CD4-positive, alpha-beta T cell treated with Interleukin-4 for 1 hour (primary cell): Measurements from ENCODE around the gene FBXW8.

Experiments
- DNase-seq, 2 donors: peaks; one replicate each; pipeline ENCODE4 v3.0.0-alpha.2; 2020 to 2022

The FBXW8 gene

DNA sequence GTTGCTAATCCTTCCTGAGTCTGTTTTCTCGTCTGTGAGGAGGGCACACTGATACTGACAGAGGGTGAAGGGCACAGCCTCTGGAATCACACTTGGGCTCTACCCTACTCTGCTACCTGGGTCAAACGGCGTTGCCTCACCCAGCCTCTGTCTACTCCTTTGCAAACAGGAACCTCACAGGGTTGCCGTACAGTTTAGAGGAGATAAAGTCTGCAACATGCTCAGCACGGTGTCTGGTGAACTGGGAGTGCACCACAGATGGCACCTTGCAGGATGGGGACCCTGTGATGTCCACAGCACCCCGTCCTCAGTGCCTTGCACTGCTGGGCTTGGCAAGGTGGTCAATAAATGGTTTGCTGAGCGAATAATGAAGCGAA lies 150.2 kb downstream of the FBXW8 start:
- no peak for DNase-seq

DNA sequence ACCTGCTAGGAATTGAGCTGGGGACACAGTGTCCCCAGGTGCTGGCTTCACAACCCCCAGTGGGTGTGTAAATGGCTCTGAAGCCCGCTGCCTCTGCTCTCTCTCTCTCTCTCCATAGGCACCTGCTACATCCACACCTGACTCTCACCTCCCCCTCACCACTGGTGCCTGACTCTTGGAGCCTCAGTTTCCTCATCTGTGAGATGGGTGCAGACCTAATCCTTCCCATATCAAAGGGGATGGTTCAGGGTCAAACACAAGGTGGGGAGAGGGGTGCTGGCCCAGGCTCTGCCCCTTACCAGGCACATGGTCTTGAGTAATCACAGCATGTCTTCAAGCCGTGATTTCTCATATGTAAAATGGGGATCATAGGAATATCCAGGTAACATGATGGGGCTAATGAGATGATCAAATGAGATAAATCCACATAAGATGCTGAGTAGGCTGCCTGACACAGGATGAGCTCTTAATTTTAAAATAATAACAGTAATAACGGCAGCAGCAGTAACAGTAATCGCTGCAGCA lies 150.9 kb downstream of the FBXW8 start:
- DNase-seq: no peak

DNA sequence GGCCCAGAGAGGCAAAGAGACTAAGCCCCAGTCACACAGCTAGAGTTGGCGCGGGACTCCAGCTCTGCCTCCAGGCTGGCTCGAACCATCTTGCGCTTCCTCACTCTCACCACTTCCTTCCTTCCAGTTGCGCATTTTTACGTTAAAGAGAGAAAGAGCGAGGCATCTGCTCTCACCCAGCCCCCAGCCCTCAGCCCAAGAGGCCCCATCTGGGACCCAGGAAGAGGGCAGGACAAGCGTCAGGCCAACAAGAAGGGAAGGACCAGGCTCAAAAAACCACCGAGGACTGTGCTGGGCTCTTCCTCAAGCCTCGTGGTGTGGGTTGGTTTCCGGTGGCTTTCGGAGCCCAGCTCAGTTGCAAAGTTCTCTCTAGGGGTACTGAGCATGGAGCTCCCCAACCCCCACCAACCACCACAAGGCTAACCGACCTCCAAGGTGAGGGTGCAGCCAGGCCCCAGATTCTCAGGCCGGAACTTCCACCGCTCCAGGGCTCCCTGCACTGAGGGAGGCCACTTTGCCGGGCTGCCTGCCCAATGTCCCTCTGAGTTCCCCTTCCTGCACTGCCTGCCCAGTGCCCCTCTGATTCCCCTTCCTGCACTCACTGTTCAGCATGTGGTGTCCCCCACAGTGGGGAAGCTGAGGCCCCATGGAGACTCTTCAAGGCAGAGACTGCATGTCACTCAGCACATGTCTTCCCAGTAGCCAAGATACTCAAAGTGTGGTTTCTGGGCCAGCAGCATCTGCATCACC lies 152.6 kb downstream of the FBXW8 start:
- DNase-seq: peak; percentile 52 to 53

DNA sequence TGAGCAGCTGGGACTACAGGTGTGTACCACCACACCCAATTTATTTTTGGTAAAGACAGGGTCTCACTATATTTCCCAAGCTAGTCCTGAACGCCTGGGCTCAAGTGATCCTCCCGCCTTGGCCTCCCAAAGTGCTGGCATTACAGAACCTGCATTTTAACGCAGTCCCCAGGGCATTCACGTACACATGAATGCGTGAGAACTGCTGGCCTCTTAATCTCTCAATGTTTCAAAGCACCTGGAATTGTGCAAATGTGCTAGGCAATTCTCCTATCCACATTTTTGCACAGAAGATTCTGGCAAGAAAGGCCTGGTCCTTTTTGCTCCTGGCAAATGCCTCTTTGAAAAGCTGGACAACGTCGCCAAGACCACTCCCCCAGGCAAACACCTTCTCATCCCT lies 153.3 kb downstream of the FBXW8 start:
- DNase-seq: no peak

DNA sequence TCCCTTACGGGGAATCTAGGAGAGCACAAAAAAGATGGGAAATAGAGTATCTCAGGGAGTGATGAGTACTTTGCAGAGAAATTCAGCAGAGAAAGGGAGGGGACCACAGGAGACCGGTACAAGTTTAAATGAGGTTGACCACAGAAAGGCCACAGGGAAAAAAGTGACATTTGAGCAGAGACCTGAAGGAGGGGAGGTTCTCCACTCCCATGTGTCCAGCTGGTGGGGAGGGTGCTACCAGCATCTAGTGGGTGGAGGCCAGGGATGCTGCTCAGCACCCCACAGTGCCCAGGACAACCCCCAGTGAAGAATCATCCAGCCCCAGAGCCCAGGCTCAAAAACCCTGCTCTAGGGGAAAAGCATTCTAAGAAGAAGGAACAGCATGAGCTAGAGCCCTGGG lies 153.8 kb downstream of the FBXW8 start:
- no peak for DNase-seq

DNA sequence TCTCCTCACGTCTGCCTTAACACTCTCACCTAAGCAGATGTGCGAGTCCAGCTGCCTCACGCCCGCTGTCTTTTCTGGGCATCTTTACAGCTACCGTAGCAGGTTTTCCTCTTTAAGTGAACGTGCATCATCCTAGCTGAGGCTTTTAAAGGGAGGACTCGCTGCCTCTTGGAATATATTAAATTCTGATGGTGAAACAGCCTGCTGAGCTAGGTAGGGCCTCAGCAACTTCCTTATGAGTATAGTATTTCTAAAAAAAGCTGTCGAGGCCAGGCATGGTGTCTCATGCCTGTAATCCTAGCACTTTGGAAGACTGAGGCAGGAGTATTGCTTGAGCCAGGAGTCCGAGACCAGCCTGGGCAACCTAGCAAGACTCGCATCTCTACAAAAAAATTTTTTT lies 156.3 kb downstream of the FBXW8 start:
- DNase-seq: no peak

DNA sequence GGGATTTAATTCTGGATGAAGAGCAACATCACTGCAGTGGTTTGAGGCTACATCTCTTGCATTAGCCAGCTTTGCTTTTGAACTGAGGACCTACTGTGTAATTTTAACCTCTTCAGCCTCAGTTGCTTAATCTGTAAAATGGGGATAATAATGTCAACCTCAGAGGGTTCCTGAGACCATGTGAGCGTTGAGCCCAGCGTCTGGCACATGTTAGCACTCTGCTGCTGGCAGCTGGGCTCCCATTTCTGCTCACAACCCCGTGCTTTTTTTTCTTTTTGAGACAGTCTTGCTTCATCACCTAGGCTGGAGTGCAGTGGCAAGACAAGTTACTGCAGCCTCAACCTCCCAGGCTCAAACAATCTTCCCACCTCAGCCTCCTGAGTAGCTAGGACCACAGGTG lies 156.9 kb downstream of the FBXW8 start:
- DNase-seq: no peak

DNA sequence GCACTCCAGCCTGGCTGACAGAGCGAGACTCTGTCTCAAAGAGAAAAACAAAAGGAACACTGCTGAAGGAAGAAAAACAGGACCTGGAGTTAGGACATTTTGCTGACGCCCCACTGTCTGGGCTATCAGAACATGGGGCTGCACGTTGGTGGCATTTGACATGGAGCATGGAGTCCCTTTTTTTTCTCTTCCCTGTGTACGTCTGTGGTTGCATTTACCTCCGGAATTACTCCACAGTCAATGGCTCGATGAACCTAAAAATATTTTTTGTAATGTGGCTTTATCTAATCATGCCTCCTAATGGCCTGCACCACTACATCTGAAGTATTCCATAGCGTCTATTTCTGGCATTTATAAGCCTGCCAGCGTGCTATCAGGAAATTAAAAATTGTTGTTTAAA lies 157.7 kb downstream of the FBXW8 start:
- no peak for DNase-seq

DNA sequence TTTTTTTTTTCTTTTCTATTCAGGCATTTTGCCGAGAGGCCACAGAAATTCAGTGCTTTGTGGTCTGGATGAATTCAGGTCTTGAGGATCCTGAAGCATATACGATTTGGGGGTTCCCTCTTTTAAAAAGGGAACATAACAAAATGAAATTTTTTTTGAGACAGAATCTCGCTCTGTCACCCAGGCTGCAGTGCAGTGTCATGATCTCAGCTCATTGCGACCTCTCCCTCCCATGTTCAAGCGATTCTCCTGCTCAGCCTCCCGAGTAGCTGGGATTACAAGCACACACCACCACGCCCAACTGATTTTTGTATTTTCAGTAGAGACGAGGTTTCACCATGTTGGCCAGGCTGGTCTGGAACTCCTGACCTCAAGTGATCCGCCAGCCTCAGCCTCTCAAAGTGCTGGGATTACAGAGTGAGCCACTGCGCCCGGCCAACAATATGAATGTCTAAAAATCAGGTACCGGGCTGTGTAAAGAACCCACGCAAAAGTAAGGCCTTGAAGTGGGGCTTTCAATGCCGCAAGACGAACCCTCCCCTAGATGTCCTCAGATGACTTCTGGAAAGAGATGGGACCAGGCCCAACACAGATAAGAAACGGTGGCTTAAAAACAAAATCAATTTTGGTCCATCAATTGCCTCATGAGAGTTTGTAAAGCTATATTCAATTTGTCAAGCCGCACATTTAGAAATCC lies 158.5 kb downstream of the FBXW8 start:
- DNase-seq: no peak

DNA sequence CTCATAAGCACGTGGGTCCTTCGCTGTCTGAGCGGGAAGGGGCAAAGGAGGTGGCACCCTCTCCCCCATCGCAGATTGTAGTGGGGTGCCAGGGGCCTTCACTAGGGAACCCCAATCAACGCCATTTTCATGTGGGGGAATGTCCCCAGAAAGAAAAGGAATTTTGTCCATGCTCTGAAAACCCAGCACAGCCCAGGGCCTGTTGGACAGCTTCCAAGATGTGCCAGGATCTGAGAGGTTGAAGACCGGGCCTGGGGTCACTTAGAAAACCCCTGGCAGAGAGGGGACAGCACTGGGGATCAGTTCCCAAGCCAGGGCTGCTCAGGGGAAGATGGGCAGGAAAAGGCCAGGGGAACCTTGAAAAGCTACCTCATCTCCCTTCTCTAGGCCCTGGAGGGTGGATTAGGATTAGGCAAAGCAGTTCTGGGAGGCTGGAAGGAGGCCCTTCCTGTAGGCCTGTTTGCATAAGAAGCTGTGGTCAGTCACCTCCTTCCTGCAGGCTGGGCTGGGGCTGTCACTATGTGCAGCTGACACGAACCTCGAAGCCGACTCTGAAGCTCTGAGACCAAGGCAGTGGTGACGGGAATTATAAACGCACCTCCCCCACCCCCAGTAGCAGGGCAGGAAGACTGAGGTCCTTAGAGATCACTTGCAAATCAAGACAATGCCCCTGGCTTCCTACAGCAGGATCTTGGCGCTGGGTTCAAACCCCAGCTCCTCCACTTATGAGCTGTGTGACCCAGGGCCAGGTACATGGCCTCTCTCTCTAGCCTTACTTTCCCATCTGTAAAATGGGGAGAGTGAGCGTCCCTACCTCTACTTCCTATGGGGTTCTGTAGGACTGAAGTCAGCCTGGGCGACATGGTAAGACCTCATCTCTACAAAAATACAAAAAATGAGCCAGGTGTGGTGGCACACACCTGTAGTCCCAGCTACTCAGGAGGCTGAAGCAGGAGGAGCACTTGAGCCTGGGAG lies 159.5 kb downstream of the FBXW8 start:
- DNase-seq: peak in 1 of 2 donors; percentile 46

DNA sequence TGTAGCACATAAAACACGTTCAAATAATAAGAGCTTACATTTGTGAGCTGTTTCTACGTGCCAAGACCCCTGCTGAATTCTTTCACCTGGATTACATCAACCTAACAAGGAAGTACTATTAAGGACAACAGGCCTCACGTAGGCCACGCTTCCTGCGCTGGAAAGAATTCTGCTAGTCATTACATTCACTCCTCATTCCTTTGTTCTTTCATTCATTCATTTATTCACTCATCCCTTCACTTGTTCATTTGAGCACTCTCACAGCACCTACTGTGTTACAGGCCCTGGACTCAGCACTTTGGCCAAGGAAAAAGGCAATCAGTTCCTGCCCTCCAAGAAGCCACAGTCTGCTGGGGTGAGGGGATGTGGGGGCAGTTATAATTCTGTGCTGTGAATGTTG lies 160.3 kb downstream of the FBXW8 start:
- DNase-seq: no peak

DNA sequence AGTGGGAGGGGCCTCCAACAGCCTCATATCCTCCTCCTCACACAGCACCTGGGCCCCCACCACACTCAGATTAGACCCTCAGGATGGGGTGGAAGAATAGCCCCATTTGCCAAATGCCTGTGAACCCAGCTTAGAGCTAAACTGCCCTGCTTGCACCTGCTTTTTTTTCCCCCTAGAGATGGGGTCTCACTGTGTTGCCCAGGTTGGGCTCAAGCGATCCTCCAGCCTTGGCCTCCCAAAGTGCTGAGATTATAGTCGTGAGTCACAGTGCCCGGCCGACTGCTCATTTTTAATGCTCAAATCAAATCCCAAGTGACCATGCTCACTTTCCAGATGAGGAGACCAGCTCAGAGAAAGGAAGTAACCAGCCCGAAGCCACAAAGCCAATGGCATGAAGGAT lies 161.4 kb downstream of the FBXW8 start:
- DNase-seq: no peak

DNA sequence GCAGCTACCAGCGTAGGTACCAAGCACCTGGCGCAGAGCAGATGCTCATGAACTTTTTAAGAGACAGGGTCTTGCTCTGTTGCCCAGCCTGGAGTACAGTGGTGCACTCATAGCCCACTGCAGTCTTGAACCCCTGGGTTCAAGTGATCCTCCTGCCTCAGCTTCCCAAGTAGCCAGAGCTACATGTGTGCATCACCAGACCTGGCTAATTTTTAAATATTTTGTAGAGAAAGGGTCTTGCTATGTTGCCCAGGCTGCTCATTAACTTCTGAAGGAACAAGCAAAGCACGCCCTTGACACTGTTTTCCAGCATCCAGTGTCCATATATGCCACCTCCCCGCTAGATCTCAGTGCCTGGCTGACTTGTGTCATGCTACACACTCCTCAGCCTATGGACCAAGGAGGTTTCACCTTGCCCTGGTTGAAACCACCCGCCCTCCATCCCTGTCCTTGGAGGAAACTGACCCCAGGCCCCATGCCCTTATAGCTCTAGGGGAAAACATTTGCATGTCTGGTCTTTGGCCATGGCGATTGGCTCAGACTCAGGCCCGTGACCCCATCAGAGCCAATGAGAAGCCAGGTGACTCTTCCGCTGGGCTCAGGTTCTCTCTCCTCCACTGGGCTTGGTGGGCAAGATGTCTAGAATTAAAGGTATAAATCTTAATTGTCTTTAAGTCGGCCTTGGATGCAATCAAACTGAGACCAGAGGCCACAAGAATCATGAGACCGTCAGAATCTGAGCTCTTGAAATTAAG lies 162.2 kb downstream of the FBXW8 start:
- DNase-seq: no peak

DNA sequence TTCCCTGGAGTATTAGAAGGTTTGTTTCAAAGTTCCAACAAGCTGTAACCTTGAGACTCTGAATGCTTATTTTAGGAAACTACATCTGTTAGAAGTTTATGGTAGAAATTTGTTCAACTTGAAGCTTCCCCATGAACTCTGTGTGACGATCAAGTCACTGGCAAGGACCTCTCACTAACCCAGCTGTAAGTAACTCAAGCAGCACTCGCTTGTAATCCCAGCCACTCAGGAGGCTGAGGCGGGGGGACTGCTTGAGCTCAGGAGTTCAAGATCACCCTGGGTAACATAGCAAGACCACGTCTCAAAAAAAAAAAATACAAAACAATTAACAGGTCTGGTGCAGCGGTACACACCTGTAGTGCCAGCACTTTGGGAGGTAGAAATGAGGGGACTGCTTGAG lies 162.9 kb downstream of the FBXW8 start:
- DNase-seq: no peak

DNA sequence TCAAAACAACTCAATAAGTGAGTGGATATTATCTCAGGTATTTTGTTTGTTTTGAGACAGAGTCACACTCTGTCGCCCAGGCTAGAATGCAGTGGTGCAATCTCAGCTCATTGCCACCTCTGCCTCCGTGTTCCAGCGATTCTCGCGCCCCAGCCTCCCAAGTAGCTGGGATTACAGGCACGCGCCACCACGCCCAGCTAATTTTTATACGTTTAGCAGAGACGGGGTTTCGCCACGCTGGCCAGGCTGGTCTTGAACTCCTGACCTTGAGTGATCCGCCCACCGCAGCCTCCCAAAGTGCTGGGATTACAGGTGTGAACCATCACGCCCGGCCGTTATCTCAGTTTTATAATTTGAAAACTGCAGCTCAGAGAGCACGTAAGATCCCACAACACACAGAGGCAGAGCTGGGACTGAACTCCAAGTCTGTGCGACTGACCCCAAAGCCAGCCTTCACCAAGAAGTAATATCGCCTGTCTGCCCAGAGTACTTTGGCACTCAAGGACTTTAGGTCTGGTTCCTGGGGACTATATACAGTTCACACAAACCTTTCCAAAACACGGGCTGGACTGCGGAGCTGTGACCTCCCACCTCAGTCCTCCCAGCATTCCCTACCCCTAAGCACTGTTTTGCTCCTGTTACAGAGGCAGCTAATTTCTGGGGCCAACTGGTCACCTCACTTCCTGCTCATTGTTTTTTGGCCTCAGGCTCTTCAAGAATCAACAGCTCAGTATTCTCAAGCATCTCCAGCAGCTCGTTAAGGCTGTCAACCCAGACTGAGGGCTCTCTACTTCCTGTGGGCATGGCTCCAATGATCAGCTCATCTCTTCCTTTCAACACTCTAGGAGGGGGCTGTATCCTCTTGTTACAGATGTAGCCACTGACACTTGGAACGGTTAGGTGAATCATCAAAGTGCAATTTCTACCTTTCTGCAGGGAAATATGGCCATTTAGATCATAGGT lies 165.9 kb downstream of the FBXW8 start:
- no peak for DNase-seq

DNA sequence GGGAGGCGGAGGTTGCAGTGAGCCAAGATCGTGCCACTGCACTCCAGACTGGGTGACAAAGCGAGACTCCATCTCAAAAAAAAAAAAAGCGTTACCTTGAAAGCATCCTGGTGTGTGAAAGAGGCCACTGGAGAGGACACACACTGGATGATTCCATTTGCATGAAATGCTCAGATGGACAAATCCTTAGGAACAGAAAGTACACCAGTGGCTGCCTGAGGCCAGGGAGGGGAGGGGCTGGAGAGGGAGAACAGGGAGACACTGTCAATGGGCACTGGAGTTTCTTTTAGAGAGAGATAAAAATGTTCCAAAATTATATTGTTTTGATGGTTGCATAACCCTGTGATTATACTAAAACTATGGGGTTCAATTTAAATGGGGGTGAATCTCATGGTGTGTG lies 168.7 kb downstream of the FBXW8 start:
- no peak for DNase-seq

DNA sequence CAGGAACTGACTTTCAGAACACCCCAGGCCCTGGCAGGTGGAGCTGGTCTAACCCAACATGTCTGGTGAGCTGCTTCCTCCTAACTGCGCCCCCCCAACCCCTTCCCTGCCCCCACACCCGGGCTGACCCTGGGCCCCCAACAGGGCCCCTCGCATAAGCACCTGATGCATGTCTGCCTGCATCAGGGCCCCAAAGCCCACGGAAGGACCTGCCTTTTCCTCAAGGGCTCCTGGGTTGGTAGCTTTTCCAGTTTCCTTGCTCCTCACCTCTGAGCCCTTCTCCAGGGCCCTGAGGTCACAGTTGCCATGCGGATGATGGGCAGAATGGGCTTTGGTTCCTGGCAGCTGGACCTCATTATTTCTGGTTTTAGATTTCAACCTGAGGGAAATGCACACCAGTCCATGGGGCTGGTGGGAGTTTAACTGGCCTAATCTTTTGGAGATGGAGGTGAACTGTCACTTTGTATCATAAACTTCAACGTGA lies 170.0 kb downstream of the FBXW8 start:
- no peak for DNase-seq
